HepG2 (cell line): Measurements from ENCODE around the gene ATOSB. TPM values are rescaled to one million over a fixed set of nuclear protein-coding genes. Genes with fewer than 3 reads are reported as not detected.

Experiments used
- AKNA ChIP-seq: sonication (generic); formaldehyde crosslinking; IDR thresholded peaks from 2 replicates; pipeline ENCODE4 v1.4.0; 2020; ENCODE audit warnings: missing genetic modification reagents, borderline replicate concordance
- DBP ChIP-seq: sonication (generic); formaldehyde crosslinking; IDR thresholded peaks from 2 replicates; pipeline ENCODE4 v1.4.0; 2020; ENCODE audit warnings: missing genetic modification reagents; ENCODE audit errors: not compliant biosample characterization
- DRAP1 ChIP-seq: IDR thresholded peaks from 2 replicates; pipeline ENCODE4 v1.6.1; 2016; ENCODE audit warnings: missing genetic modification reagents, missing compliant biosample characterization
- FOXA1 ChIP-seq, 2 experiments: fragments of 450-650 bp in 1 of 2; sonication (generic) in 1 of 2; formaldehyde crosslinking in 1 of 2; IDR thresholded peaks; 2 replicates each; pipeline versions ENCODE4 v1.4.0 to v1.6.1; 2016 to 2020; ENCODE audit warnings: missing genetic modification reagents in 1 of 2
- FOXO4 ChIP-seq: sonication (generic); formaldehyde crosslinking; conservative IDR thresholded peaks from 2 replicates; pipeline ENCODE4 v1.8.1; 2023; ENCODE audit warnings: missing genetic modification reagents
- GZF1 ChIP-seq: sonication (generic); formaldehyde crosslinking; IDR thresholded peaks from 2 replicates; pipeline ENCODE4 v1.5.1; 2020; ENCODE audit warnings: mild to moderate bottlenecking, missing genetic modification reagents
- POLR2AphosphoS5 ChIP-seq: IDR thresholded peaks from 2 replicates; pipeline ENCODE4 v1.6.1; 2012; ENCODE audit warnings: low read depth, low read length
- SP1 ChIP-seq, 2 experiments: fragments of 450-650 bp in 1 of 2; sonication (generic) in 1 of 2; formaldehyde crosslinking in 1 of 2; IDR thresholded peaks; 2 replicates each; pipeline versions ENCODE4 v1.4.0 to v1.6.1; 2016 to 2020; ENCODE audit warnings: missing genetic modification reagents in 1 of 2
- ZNF225 ChIP-seq: sonication (generic); formaldehyde crosslinking; IDR thresholded peaks from 2 replicates; pipeline ENCODE4 v1.4.0; 2020; ENCODE audit warnings: mild to moderate bottlenecking, missing genetic modification reagents
- ZNF33A ChIP-seq: sonication (generic); formaldehyde crosslinking; IDR thresholded peaks from 2 replicates; pipeline ENCODE4 v1.5.1; 2020; ENCODE audit warnings: missing genetic modification reagents, mild to moderate bottlenecking, moderate library complexity, borderline replicate concordance
- ZNF510 ChIP-seq: sonication (generic); formaldehyde crosslinking; IDR thresholded peaks from 2 replicates; pipeline ENCODE4 v1.4.0; 2020; ENCODE audit warnings: low read depth, mild to moderate bottlenecking, missing genetic modification reagents
- ZNF512 ChIP-seq: sonication (generic); formaldehyde crosslinking; IDR thresholded peaks from 2 replicates; pipeline ENCODE4 v1.4.0; 2020; ENCODE audit warnings: mild to moderate bottlenecking, missing genetic modification reagents
- ZNF556 ChIP-seq: sonication (generic); formaldehyde crosslinking; IDR thresholded peaks from 2 replicates; pipeline ENCODE4 v1.4.0; 2020; ENCODE audit warnings: mild to moderate bottlenecking, missing genetic modification reagents, borderline replicate concordance
- ZNF879 ChIP-seq: sonication (generic); formaldehyde crosslinking; IDR thresholded peaks from 2 replicates; pipeline ENCODE4 v1.8.1; 2023; ENCODE audit warnings: missing genetic modification reagents
- ZSCAN22 ChIP-seq: sonication (generic); formaldehyde crosslinking; IDR thresholded peaks from 2 replicates; pipeline ENCODE4 v1.4.0; 2020; ENCODE audit warnings: mild to moderate bottlenecking, missing genetic modification reagents
- ZSCAN5A ChIP-seq: sonication (generic); formaldehyde crosslinking; IDR thresholded peaks from 2 replicates; pipeline ENCODE4 v1.8.0; 2022; ENCODE audit warnings: mild to moderate bottlenecking, missing genetic modification reagents, borderline replicate concordance
- polyA plus RNA-seq, 8 experiments: library from polyadenylated mRNA; depleted of rRNA in 3 of 8; stranded (reverse) in 7 of 8; unstranded in 1 of 8; fragments of >200 nt; fragmentation: Illumina TruSeq in 4 of 8; extraction: Trizol in 4 of 8; gene quantifications; 2 replicates each; pipeline versions ENCODE4 v1.2.1 to v1.2.3, GENCODE V29; 2011 to 2016; ENCODE audit warnings: low read depth in 4 of 8, missing spikeins in 1 of 8, mixed read lengths in 1 of 8; ENCODE audit not compliant: insufficient read depth in 1 of 8
- total RNA-seq, 5 experiments: library from RNA; depleted of rRNA; stranded (reverse); fragments of >200 nt; fragmentation: Illumina TruSeq; extraction: Trizol; gene quantifications; 2 replicates each; pipeline ENCODE4 v1.2.3, GENCODE V29; 2016; ENCODE audit warnings: low read depth in 1 of 5

The ATOSB gene
- total and polyA plus RNA-seq, 2 of the 13 experiments (the other 11 are each of a cell fraction or from before 2014, with no cell fraction given) = 1.9 to 6.4 TPM

GRCh38 chr9:35079426-35080341 is 36.0 kb downstream of the ATOSB start, which contains the start of gene FANCG (continued):
- 0 out of 2 replicates have a peak, but pooled peaks have one; percentile 33 for TF ChIP-seq FOXO4 (CRISPR knock-in tag)
- peak; percentile 62; the same call in 1 of the 2 replicates for TF ChIP-seq ZNF556 (CRISPR knock-in tag)
- TF ChIP-seq GZF1 = no peak
- no peak for TF ChIP-seq FOXA1 (IDR thresholded peaks at IDR 0.05)
- peak; percentile 12; the same call in 1 of the 2 replicates for TF ChIP-seq FOXA1 (CRISPR knock-in tag; IDR thresholded peaks at IDR 0.05)
- no peak for TF ChIP-seq AKNA (CRISPR knock-in tag)
- TF ChIP-seq ZSCAN5A = peak; percentile 83; the same call in 1 of the 2 replicates
- no peak for TF ChIP-seq ZNF33A (CRISPR knock-in tag)
- peak; percentile 47 for TF ChIP-seq POLR2AphosphoS5
- no peak for TF ChIP-seq SP1 (IDR thresholded peaks at IDR 0.05)
- TF ChIP-seq SP1 (CRISPR knock-in tag; IDR thresholded peaks at IDR 0.05) = peak; percentile 63
- TF ChIP-seq ZSCAN22 (CRISPR knock-in tag) = no peak
- peak; percentile 59; the same call in 1 of the 2 replicates for TF ChIP-seq DRAP1 (CRISPR knock-in tag)
- no peak for TF ChIP-seq ZNF512 (CRISPR knock-in tag)
- no peak for TF ChIP-seq ZNF225
- no peak; the same call in 1 of the 2 replicates for TF ChIP-seq ZNF879 (CRISPR knock-in tag)
- TF ChIP-seq DBP (CRISPR knock-in tag) = no peak
- TF ChIP-seq ZNF510 (CRISPR knock-in tag) = no peak
